ENCODE measurements around the gene GCSAM. TPM values are rescaled to one million over a fixed set of nuclear protein-coding genes. Genes with fewer than 3 reads are reported as not detected.

The GCSAM gene
- polyA plus RNA-seq, 1 of the 3 experiments (the other 2 are of a cell fraction), result not detected

- Histone ChIP-seq H3F3A (replicated peaks; ENCODE audit: insufficient read depth) (no peaks in the 10 kb centered on the region), H4K20me1 (ENCODE audit: insufficient read depth) (no peaks in the 10 kb centered on the region), H3K36me3 (replicated peaks in 1 of 2; ENCODE audit: control insufficient read depth in 1 of 2, insufficient read depth in 2 of 2, low read length in 1 of 2) (no peaks in the 10 kb centered on the region), H2AFZ (ENCODE audit: low read depth) (no peak overlapping the region), H3K9ac (no peak overlapping the region), H3K9me2 (no peaks in the 10 kb centered on the region), H3K9me3 (no peaks in the 10 kb centered on the region), H3K27me3 (ENCODE audit: insufficient read depth) (no peaks in the 10 kb centered on the region), H3K4me3 (ENCODE audit: low read depth in 2 of 2, low read length in 1 of 2) (no peak overlapping the region), H3K27ac (ENCODE audit: low read depth in 2 of 2, low read length in 1 of 2) (no peak overlapping the region), H3K79me2 (ENCODE audit: insufficient read depth) (no peaks in the 10 kb centered on the region), H3K4me1 (ENCODE audit: control insufficient read depth in 1 of 2, insufficient read depth in 2 of 2, low read depth in 1 of 2, low read length in 1 of 2) (peaks cover 0 to 4% of the 10 kb centered on the region in 2 experiments; a peak in 2 of 4 replicates), H3K4me2 (no peak overlapping the region)
- ChIA-PET POLR2A (no interaction called here), CTCF (interaction anchor here (1.5 kb wide), 1 partner anchor 160 kb away, joined by 3 read pairs; the partner anchor contains the start of gene SLC9C1)
- 68% methylated on average over 5 of the region's 5 CpGs for WGBS (ENCODE audit: low lambda C conversion rate)
- no peak for DNase-seq
- no peak for TF ChIP-seq USF2 (IDR thresholded peaks at IDR 0.05; ENCODE audit: borderline replicate concordance, low read depth, low read length)
- no peak for TF ChIP-seq FOXM1 (IDR thresholded peaks at IDR 0.05; ENCODE audit: low read depth)
- TF ChIP-seq CHD2 (IDR thresholded peaks at IDR 0.05; ENCODE audit: low read length, partially characterized antibody), result no peak
- TF ChIP-seq TAF1 (IDR thresholded peaks at IDR 0.05; ENCODE audit: borderline replicate concordance, low read depth, low read length), result no peak
- no peak for TF ChIP-seq NRF1 (IDR thresholded peaks at IDR 0.05; ENCODE audit: low read depth, low read length)
- TF ChIP-seq GABPA (IDR thresholded peaks at IDR 0.05; ENCODE audit: low read depth), result no peak
- TF ChIP-seq RFX5 (IDR thresholded peaks at IDR 0.05; ENCODE audit: low read length), result no peak
- no peak for TF ChIP-seq MXI1 (IDR thresholded peaks at IDR 0.05; ENCODE audit: low read depth, low read length)
- TF ChIP-seq SIN3A (IDR thresholded peaks at IDR 0.05; ENCODE audit: borderline replicate concordance, low read depth, low read length), result no peak
Measured at GRCh38 chr3:112133626-112134334, 732 bp upstream of the GCSAM start.

GRCh38 chr3:112132554-112132953 is 494 bp downstream of the GCSAM start:
- TF ChIP-seq ELF1 (IDR thresholded peaks at IDR 0.05) (no peak), FOSL2 (IDR thresholded peaks at IDR 0.05; ENCODE audit: borderline replicate concordance, low read depth) (no peak), EP300 (IDR thresholded peaks at IDR 0.05; ENCODE audit: borderline replicate concordance in 1 of 2, low read depth in 1 of 2, low read length in 1 of 2) (no peak), EZH2phosphoT487 (IDR thresholded peaks at IDR 0.05; ENCODE audit: borderline replicate concordance, low read depth) (no peak), MAX (IDR thresholded peaks at IDR 0.05; ENCODE audit: low read depth) (no peak)
- Histone ChIP-seq H3K9me2 (no peaks in the 10 kb centered on the region), H3K4me2 (no peak overlapping the region), H4K20me1 (ENCODE audit: insufficient read depth) (no peaks in the 10 kb centered on the region), H3K36me3 (replicated peaks in 1 of 2; ENCODE audit: control insufficient read depth in 1 of 2, insufficient read depth in 2 of 2, low read length in 1 of 2) (peaks cover 0 to 4% of the 10 kb centered on the region in 2 experiments), H3K27me3 (ENCODE audit: insufficient read depth) (no peaks in the 10 kb centered on the region), H3K79me2 (ENCODE audit: insufficient read depth) (no peaks in the 10 kb centered on the region), H3K27ac (ENCODE audit: low read depth in 2 of 2, low read length in 1 of 2) (no peak overlapping the region), H3K4me3 (ENCODE audit: low read depth in 2 of 2, low read length in 1 of 2) (no peak overlapping the region), H3K9ac (no peak overlapping the region), H3F3A (replicated peaks; ENCODE audit: insufficient read depth) (no peaks in the 10 kb centered on the region), H3K9me3 (no peaks in the 10 kb centered on the region), H2AFZ (ENCODE audit: low read depth) (no peak overlapping the region), H3K4me1 (ENCODE audit: control insufficient read depth in 1 of 2, insufficient read depth in 2 of 2, low read depth in 1 of 2, low read length in 1 of 2) (peaks cover 0 to 4% of the 10 kb centered on the region in 2 experiments; a peak in 2 of 4 replicates)
- DNase-seq, result no peak
- POLR2A ChIA-PET, result no interaction called here
- CTCF ChIA-PET, result interaction anchor here (1.0 to 1.5 kb wide), 2 partner anchors 161 to 387 kb away, joined by 3 read pairs; partner anchors contain the start of gene SLC9C1
- 58% methylated on average over 1 of the region's 1 CpG for WGBS (ENCODE audit: low lambda C conversion rate)

Data from SK-N-SH (cell line).